ENCODE data around the gene PLCD3.
A peak's percentile ranks its signal among the peaks of the same experiment; 100 is the strongest.

The PLCD3 gene, protein sequence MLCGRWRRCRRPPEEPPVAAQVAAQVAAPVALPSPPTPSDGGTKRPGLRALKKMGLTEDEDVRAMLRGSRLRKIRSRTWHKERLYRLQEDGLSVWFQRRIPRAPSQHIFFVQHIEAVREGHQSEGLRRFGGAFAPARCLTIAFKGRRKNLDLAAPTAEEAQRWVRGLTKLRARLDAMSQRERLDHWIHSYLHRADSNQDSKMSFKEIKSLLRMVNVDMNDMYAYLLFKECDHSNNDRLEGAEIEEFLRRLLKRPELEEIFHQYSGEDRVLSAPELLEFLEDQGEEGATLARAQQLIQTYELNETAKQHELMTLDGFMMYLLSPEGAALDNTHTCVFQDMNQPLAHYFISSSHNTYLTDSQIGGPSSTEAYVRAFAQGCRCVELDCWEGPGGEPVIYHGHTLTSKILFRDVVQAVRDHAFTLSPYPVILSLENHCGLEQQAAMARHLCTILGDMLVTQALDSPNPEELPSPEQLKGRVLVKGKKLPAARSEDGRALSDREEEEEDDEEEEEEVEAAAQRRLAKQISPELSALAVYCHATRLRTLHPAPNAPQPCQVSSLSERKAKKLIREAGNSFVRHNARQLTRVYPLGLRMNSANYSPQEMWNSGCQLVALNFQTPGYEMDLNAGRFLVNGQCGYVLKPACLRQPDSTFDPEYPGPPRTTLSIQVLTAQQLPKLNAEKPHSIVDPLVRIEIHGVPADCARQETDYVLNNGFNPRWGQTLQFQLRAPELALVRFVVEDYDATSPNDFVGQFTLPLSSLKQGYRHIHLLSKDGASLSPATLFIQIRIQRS

DNA sequence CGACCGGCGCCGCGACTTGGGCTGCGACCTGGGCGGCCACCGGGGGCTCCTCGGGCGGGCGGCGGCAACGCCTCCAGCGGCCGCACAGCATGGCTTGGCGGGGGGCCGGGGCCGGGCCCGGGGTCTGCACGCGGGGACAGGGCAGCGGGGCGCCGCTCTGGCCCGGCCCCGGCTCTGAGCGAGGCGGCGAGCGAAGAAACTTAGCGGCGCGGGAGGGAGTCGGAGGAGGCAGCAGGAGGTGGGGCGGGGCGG lies at the start of gene PLCD3:
Gene PLCD3, minus strand, starts transcription at position 196 of the 252 bp plus-strand sequence. Its CDS starts 105 bp downstream, at position 91.
- peak in 1 of 3 experiments; percentile 59 for DNase-seq (ENCODE audit: low read depth in 3 of 3)

DNA sequence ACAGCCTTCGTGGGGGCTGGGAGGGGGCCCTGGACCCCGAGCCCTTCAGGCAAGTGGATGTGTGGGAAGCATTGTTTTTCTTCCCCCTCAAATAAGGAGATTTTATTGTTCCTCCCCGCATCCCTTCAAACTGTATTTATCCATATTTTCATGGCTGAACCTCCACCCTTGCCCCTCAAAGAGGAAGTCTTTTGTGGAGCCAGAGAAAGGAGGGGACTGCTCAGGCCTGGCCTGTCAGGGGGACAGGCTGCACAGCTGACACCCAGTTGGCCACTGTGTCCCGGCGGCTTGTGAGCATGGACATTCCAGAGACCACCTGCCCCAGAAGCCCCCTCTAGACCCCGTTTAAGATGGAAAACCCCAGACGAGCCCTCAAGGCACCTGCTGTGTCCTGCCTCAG lies 45.2 kb upstream of the PLCD3 start:
- no peak for DNase-seq (ENCODE audit: low read depth in 3 of 3)

DNA sequence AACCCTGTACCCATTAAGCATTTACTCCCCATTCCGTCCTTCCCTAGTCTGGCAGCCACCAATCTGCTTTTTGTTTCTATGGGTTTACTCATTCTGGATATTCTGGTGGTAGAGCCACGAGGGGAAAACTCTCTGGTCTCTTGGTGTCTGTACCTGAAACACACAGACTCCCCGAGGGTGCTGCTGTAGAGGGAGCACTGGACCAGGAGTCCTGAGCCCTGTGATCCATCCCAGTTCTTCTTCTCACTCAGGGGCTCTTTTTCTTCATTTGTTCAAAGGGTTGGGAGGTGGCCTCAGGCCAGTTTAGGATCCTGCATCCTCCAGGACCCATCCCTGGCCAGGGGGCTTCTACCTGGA lies 43.4 kb upstream of the PLCD3 start:
- DNase-seq (ENCODE audit: low read depth in 3 of 3), result no peak

DNA sequence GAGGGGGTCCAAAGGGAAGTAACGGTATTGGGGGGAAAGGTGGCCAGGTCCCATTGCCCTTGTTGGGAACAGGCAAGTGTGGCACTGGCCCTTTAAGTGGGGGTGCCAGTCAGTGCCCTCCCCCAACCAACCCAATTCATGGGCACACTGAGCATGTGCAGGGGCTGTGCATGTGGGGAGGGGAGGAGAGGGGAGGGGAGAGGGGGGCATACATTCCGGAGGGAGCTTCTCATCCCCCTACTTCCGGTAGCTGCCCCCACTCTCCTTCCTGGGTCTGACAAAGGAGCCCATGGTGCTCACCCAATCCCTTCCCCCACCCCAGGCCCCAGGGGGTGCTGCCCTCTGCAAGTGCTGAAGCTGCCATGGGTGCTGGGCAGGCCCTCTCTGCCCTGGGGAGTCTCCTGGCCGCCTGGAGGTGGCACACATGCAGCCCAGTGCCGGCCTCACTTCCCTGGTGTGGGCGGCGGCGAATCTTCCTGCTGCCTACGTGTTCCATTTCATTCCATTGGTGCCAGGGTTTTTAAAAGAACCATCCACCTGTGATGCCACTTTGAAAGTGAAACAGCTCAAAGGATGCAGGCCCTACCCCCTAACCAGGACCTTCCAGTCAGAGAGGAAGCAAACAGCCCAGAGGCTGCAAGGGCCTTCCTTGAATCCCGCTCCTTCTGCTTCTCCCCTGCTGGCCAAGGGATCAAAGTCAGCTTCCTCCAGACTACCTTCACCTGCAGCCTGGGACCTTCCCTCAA lies 40.4 kb upstream of the PLCD3 start:
- DNase-seq (ENCODE audit: low read depth in 3 of 3), result peak in 1 of 3 experiments; percentile 35

DNA sequence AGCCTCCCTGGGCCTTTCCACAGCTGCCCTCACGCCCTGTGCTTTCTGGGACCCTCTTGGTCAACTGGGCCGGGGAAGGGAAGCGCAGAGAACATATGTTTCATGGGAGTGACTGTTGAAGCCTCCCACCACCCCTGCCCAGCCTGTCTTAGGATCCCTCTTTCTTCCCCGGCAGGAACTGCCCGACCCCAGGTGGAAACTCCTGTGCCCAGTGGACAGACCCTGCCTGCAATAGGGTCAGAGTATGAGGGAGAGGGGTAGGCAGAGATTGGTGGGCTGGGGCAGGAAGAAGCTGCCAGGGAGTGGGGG lies 39.9 kb upstream of the PLCD3 start:
- no peak for DNase-seq (ENCODE audit: low read depth in 3 of 3)

DNA sequence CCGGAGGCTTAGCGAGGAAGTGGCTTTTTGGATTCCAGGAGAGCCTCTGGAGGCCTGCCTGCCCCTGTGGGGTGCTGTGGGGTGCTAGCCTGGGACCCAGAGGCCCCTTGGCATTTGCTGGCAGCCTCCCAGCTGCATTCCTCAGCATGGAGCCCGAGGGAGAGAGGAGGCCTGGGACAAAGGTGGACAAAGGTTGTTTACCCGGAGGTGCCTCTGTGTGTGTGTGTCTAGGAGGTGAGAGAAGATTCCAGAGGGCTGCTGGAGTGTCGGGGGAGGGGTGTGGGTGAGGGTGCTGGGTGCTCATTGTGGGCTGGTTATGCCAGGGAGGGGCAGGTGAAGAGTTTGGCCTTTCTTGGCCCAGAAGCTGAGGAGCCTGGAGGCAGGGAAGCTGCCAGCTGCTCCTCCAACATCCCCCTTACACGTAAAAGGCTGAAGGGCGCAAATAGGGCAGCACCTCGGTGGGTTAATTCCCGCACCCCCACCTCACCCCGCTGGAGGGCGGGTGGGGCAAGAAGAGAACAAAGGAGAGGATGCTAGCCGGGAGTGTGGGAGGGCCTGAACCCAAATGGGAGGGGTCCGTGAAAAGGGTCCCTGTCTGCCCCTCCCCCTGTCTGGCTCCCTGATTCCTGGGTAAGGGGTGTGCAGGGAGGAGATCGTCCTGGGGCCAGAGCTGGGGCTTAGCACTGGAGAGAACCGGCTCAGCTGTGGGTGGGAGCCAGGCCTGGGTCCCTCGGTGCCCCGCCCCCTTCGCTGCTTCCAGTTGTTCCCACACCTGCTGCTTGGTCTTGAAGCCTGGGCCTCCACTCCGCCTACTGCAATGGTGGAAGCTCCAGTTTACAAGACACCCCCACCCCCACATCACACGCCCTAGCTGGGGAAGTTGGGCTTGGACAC lies 39.3 kb upstream of the PLCD3 start:
- no peak for DNase-seq (ENCODE audit: low read depth in 3 of 3)

DNA sequence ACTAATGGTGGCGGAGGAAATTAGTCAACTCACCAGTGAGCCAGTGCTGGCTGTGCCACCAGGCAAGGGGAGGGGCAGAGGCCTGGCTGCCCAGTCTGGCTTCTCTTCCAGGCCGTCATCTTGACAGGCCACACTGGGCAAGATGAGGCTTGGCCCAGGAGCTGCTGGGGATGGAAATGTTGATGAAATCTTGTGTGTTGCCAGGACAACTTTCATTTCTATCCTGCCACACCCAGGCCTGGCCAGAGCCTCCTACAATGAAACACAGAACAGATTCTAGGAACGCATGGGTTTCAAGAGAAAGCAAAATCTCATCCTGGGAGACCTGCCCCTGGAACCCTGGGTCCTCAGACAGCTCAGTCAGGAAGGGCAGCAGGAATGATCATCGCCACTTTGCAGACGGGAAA lies 38.6 kb upstream of the PLCD3 start:
- DNase-seq (ENCODE audit: low read depth in 3 of 3), result no peak

DNA sequence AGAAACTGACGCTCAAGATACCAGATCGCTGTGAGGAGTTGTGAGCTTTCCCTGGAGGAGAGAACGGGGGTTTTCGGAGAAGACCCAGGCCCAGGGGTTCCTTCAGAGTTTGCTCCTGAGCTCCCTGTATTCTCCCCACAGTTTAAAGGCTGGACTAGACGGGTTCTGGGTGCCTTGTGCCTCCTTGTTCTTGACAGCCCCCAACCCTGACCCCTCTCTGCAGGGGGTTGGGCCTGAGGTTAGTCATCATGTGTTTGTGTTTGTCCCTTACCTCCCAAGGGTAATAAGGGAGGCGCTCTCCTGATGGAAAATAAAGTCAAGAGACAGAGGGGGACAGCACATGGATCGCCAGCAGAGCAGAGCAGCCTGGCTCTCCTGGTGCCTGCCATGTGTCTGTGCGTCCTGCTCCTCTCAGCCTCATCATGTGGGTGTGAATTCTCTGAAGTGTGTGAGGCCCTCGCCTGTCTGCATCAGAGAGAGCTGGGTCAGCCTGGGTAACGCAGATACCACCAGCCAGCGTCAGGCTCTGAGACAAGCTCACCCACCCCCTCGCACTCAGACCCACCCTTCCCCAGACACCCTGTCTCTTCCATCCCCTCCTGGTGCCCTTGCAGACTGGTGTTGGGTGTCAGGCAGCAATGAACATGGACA lies 38.1 kb upstream of the PLCD3 start:
- no peak for DNase-seq (ENCODE audit: low read depth in 3 of 3)

DNA sequence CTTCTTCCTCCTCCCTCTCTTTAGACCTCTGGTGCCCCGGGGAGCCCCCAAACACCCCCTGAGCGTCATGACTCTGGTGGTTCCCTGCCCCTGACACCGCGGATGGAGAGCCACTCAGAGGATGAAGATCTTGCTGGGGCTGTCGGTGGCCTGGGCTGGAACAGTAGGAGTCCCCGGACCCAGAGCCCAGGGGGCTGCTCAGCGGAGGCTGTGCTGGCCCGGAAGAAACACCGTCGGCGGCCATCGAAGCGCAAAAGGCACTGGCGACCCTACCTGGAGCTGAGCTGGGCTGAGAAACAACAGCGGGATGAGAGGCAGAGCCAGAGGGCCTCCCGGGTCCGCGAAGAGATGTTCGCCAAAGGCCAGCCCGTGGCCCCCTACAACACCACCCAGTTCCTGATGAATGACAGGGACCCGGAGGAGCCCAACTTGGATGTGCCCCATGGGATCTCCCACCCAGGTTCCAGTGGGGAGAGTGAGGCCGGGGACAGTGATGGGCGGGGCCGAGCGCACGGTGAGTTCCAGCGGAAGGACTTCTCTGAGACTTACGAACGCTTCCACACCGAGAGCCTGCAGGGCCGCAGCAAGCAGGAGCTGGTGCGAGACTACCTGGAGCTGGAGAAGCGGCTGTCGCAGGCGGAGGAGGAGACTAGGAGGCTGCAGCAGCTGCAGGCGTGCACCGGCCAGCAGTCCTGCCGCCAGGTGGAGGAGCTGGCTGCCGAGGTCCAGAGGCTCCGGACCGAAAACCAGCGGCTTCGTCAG lies 36.9 kb upstream of the PLCD3 start:
- no peak for DNase-seq (ENCODE audit: low read depth in 3 of 3)

DNA sequence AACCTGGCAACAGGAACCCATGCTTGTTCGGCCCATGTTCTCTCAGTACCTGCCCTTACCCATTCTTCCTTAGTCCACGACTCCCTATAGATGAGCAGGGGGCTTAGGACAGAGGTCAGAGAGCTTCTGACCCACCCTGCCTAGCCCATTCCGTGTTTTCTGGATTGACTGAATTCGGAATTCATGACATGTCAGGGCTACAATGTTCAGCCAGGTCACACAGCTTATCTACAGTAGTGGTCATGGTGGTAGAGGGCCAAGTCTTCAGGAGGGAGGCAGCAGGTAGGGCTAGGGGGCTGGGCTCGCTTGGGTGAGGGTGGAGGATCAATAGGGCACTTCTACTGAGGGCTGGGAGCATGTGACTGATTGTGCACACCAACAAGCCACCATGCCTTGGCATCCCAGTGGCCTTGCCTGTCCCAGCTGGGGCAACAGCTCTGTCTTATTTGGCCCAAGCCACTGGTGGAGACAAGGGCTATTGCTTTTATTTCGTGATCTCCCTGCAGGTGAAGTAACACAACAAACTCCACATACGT lies 32.5 kb upstream of the PLCD3 start:
- DNase-seq (ENCODE audit: low read depth in 3 of 3), result no peak

DNA sequence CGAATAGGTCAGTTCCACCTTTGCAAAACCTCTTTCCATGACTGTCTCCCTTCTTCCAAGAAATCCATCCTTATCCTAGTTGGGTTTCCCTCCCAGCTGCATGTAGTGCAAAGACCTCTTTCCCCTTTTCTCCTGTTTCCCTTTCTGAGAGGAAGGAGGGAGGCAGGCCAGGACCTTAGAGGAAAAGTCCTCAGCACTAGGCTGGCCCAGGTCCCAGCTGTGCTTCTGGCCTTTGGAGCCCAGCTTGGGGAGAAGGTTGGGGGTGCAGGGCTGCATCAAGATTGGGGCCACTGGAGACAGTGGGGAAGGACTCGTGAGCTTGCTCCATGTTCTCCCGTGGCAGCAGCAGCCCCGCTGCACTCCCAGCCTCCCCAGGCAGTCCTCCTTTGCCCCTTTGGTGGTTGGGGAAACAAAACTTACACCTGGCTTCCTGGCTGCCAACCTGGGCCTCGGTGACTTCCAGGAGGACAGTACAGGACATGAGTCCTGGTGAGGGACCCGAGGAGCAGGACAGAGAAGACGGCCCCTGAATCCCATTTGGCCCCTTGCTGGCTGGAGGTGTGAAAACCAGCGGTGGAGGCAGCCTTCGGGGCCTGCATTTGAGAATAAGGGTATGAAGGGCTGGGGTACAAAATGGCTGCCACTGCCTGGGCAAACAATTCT lies 29.8 kb upstream of the PLCD3 start:
- no peak for DNase-seq (ENCODE audit: low read depth in 3 of 3)

DNA sequence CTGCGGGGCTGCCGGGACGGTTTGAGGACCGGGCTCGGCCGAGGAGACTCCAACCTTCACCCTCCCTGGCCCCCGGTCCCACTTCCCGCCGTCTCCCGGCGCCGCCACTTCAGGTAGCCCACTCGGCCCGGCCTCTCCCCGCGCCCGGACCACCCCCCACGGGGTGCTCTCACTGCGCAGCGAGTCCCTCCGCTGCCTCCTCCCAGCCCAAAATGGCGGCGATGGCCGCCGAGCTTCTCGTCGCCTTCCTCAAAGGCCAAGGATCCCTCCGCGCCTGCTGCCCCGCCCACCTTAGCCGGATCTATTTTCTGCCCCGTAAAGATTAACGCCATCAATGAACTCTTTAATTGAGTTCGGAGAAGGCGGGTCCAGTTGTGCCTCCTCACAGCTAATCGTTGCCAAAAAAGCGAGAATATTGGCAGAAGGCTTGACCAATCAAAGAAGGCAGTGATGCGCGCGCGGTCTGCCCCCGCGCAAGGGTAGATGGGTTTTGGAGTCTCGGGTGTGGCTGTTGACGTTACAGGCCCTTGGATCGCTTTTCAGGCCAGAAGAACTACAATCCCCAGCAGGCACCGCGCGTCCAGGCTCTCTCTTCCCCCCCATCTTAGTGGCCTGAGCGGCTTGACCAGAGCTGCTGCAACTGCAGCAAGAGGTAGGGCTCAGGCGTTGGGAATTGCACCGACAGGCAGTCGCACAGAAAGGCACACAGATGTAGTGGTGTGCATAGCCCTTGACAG lies 29.1 kb upstream of the PLCD3 start, which contains the start of gene HEXIM2:
Gene HEXIM2, plus strand, starts transcription at position 588 of the 737 bp plus-strand sequence. CDS start 919 bp downstream, outside the sequence.
- DNase-seq (ENCODE audit: low read depth in 3 of 3), result peak; percentile 91 to 97 (median 96)

DNA sequence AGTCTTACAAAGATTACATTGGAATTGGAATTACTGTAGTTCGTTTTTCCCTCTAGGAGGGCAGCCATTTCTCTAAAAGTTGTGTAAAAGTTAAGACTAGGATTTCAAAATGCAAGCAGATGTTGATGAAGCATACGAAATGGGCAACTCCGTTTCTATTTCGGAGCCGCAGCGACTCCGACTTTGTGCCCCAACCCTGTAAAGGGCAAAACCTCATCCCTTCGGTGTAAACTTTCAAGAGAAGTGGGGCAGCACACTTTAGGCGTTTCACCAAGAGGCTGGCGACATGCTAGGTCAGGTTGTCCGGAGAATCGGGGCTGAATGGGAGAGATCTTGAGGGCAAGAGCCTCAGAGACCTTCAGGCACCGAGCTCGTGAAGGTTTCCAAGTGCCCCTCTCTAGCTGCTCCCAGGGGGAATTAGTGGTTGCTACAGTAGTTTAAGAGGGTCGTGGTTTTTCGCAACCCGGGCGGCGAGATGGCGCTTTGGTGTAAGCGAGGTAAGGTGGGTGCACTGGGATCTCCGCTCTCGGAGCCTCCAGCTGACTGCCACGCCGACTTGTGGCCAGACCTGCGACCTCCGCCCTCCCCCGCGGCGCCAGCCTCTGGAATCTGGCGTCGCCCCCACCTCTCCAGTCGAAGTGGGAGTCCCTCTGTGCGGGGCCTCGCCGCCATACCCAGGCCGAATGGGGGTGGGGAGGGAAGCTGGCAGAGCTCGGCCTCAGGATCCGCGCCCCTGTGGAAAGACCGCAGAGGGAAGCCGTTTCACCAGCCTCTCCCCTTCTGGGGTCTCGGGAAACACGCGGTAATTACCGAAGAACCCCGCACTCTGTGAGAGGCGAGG lies 28.4 kb upstream of the PLCD3 start:
- peak in 2 of 3 experiments; percentile 53 to 59 for DNase-seq (ENCODE audit: low read depth in 3 of 3)

DNA sequence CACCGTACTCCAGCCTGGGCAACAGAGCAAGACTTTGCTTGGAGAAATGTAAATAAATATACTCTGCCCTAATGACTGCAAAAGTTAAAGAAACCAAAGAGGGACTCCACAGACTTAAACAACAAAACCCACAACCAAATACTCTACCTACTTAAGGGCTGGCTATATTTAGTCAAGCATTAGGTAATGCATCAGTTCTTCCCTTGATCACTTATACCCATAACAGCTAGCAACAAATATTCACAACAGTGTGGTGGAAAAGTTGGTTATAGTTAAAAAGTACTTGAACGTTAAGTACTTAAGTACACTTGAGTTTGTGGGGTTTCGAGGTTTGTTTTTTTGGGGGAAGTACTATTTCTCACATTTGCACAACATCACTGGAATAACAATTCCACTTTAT lies 23.9 kb upstream of the PLCD3 start:
- no peak for DNase-seq (ENCODE audit: low read depth in 3 of 3)

DNA sequence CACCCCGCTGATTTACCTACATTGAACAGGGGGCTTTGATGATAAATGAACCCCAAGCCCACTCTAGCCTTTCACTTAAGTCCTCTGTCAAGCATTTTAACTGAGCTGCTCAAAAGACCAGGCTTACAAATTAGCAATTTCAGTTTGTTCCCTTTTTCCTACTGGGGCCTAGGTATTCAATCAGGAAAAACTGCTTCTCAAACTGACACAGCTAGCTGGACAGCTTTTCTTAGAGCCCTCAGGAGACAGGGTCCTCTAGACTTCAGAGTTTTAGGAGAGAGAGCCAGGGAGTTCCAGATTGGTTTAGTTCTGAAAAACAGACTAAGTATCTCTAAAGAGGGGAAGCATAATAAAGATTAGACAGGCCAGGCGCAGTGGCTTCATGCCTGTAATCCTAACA lies 23.2 kb upstream of the PLCD3 start:
- no peak for DNase-seq (ENCODE audit: low read depth in 3 of 3)

DNA sequence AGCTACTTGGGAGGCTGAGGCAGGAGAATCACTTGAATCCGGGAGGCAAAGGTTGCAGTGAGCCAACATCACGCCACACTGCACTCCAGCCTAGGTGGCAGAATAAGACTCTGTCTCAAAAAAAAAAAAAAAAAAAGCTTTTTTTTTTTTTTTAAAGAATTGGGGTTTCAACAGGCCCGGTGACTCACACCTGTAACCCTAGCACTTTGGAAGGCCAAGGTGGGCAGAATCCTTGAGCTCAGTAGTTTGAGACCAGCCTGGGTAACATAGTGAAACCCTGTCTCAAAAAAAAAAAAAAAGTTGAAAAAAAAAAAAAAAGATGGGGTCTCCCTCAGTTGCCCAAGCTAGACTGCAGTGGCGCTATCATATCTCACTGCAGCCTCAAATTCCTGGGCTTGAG lies 22.7 kb upstream of the PLCD3 start:
- DNase-seq (ENCODE audit: low read depth in 3 of 3), result no peak

DNA sequence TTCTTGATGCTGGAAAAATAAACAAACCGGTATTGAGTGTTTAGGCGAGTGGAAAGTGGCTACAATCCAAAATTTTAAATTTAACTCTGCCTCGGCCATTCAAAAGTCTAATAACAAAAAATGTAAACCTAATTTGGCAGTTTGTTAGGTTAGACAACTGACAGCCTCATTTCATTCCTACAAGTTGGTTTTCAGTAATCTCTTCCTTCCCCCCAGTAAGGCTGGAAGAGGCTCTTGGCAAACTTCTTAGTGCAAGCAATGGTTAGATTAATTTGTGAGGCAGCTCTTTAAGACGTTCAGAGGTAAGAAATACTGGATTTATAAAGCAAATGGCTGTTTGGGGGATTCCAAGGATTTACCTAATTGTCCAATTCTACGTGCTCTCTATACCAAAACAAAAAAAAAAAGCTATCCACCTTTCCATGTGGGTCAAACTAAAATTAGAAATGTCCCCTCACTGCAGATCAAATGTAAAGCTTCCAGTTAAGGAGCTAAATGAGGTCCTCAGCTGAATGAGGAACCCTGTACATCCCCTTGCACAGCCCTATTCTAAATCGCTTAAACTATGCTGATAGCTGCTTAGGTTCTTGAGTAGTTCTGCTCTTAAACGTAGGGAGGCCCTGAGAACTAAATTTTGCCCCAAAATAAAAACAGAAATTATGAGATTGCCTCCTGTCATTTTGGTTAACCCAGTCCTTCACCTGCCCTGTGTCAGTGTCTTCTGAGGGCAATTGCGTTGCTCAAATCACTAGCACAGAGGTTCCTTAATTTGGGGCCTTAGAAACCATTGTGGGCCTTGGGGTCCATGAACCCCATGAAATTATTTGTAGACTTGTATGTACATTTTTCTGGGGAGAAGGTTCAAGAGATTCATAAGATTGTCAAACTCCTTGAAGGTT lies 18.8 kb upstream of the PLCD3 start:
- DNase-seq (ENCODE audit: low read depth in 3 of 3), result no peak
